Neural crest cell (in vitro differentiated cells): ENCODE measurements around the gene PACSIN2. TPM values are rescaled to one million over a fixed set of nuclear protein-coding genes. Genes with fewer than 3 reads are reported as not detected.

Source experiments
- DNase-seq: peaks from one replicate; pipeline ENCODE4 v3.0.0; 2021; ENCODE audit warnings: low read depth, mixed read lengths, low spot score
- H3K27ac Mint-ChIP-seq: one replicate; pipeline ENCODE4 v1.8.0; 2021; ENCODE audit warnings: mild to moderate bottlenecking, mixed read lengths; ENCODE audit not compliant: unreplicated experiment
- H3K27me3 Mint-ChIP-seq: 2 replicates; pipeline ENCODE4 v1.8.0; 2021; ENCODE audit warnings: low read depth, mild to moderate bottlenecking, mixed read lengths
- H3K36me3 Mint-ChIP-seq: 2 replicates; pipeline ENCODE4 v1.8.0; 2021; ENCODE audit warnings: low read depth, mild to moderate bottlenecking, mixed read lengths
- H3K4me1 Mint-ChIP-seq: 2 replicates; pipeline ENCODE4 v1.8.0; 2021; ENCODE audit warnings: mixed read lengths
- H3K4me3 Mint-ChIP-seq: one replicate; pipeline ENCODE4 v1.8.0; 2021; ENCODE audit warnings: mild to moderate bottlenecking, mixed read lengths
- H3K9me3 Mint-ChIP-seq: 2 replicates; pipeline ENCODE4 v1.8.0; 2021; ENCODE audit warnings: mixed read lengths
- CTCF ChIP-seq: fragments of 200-600 bp; sonication (generic); conservative IDR thresholded peaks from 2 replicates; pipeline ENCODE4 v1.5.0; 2021; ENCODE audit warnings: antibody characterized with exemption, mild to moderate bottlenecking
- long read RNA-seq: library from polyadenylated mRNA; unstranded; transcript quantifications from one replicate; pipeline ENCODE4 v2.0.0, GENCODE V29; 2020
- total RNA-seq: library from RNA; stranded (reverse); gene quantifications from 2 replicates; pipeline ENCODE4 v1.2.1, GENCODE V29; 2021

The PACSIN2 gene
- total RNA-seq, result 76.1 and 79.4 TPM in 2 replicates
- long read RNA-seq, transcript PACSIN2-201 (11 exons, 3,249 nt), result major isoform, 21 of 27 reads
- long read RNA-seq, partial matches to known transcripts, result 3 of 27 reads
- long read RNA-seq, other reads (novel, unspliced or antisense), result 3 of 27 reads

GRCh38 chr22:43014869-43015676 lies at the start of gene PACSIN2:
TSS of gene PACSIN2 (minus strand) at chr22:43015149. CDS start at chr22:42912080, 103,069 bp downstream.
- no peaks in the 10 kb centered on the region for H3K9me3 Mint-ChIP-seq
- no peaks in the 10 kb centered on the region for H3K36me3 Mint-ChIP-seq
- H3K27ac Mint-ChIP-seq, result peak within 1 kb of the TSS; percentile 88
- DNase-seq, result peak; percentile 99
- H3K4me1 Mint-ChIP-seq, result peaks cover 35% of the 10 kb centered on the region
- H3K4me3 Mint-ChIP-seq, result peak within 1 kb of the TSS; percentile 98
- no peak for TF ChIP-seq CTCF
- no peaks in the 10 kb centered on the region for H3K27me3 Mint-ChIP-seq

- H3K4me1 Mint-ChIP-seq, result no peaks in the 10 kb centered on the region
- no peaks in the 10 kb centered on the region for H3K9me3 Mint-ChIP-seq
- peak; percentile 69 for TF ChIP-seq CTCF
- peak; percentile 60 for DNase-seq
- H3K27me3 Mint-ChIP-seq, result no peaks in the 10 kb centered on the region
- peaks cover 6% of the 10 kb centered on the region for H3K36me3 Mint-ChIP-seq
- H3K4me3 Mint-ChIP-seq, result no peak overlapping the region
- H3K27ac Mint-ChIP-seq, result peak overlapping the region; percentile 57
Observed at GRCh38 chr22:43060183-43060582, 45.2 kb upstream of the PACSIN2 start.

- no peak for TF ChIP-seq CTCF
- H3K36me3 Mint-ChIP-seq, result peaks cover 7% of the 10 kb centered on the region
- H3K27ac Mint-ChIP-seq, result no peak overlapping the region
- H3K4me3 Mint-ChIP-seq, result no peak overlapping the region
- no peaks in the 10 kb centered on the region for H3K9me3 Mint-ChIP-seq
- no peaks in the 10 kb centered on the region for H3K27me3 Mint-ChIP-seq
- DNase-seq, result no peak
- no peaks in the 10 kb centered on the region for H3K4me1 Mint-ChIP-seq
Observed at GRCh38 chr22:43057641-43058040, 42.7 kb upstream of the PACSIN2 start.

GRCh38 chr22:43053176-43053575 lies 38.2 kb upstream of the PACSIN2 start:
- Mint-ChIP-seq H3K9me3 (no peaks in the 10 kb centered on the region), H3K36me3 (peaks cover 4% of the 10 kb centered on the region), H3K27ac (no peak overlapping the region), H3K4me3 (no peak overlapping the region), H3K4me1 (no peaks in the 10 kb centered on the region), H3K27me3 (no peaks in the 10 kb centered on the region)
- TF ChIP-seq CTCF, result peak; percentile 49
- peak; percentile 12 for DNase-seq

GRCh38 chr22:43050995-43051394 lies 36.0 kb upstream of the PACSIN2 start:
- Mint-ChIP-seq H3K9me3 (no peaks in the 10 kb centered on the region), H3K36me3 (peaks cover 4% of the 10 kb centered on the region), H3K4me3 (no peak overlapping the region), H3K27ac (no peak overlapping the region), H3K27me3 (no peaks in the 10 kb centered on the region), H3K4me1 (no peaks in the 10 kb centered on the region)
- DNase-seq, result no peak
- no peak for TF ChIP-seq CTCF
